Measurements from ENCODE around the gene GPC3.

- TF ChIP-seq FOXM1 (IDR thresholded peaks at IDR 0.05; ENCODE audit: borderline replicate concordance) (no peak), BHLHE40 (IDR thresholded peaks at IDR 0.05; ENCODE audit: borderline replicate concordance) (no peak), SP1 (IDR thresholded peaks at IDR 0.05) (no peak), ELF4 (IDR thresholded peaks at IDR 0.05) (no peak), ZNF384 (IDR thresholded peaks at IDR 0.05) (no peak), LEF1 (IDR thresholded peaks at IDR 0.05; ENCODE audit: borderline replicate concordance) (no peak)
Measured at GRCh38 chrX:133840415-133840814, 145.0 kb downstream of the GPC3 start.

All from HEK293T (cell line).